Measurements from ENCODE around the gene HECTD2.
"Not testable (repeated sequence)": the region's sequence is repeated elsewhere in the genome, so short reads cannot be mapped to it uniquely, and the experiment has no call there.

HECTD2 gene

DNA sequence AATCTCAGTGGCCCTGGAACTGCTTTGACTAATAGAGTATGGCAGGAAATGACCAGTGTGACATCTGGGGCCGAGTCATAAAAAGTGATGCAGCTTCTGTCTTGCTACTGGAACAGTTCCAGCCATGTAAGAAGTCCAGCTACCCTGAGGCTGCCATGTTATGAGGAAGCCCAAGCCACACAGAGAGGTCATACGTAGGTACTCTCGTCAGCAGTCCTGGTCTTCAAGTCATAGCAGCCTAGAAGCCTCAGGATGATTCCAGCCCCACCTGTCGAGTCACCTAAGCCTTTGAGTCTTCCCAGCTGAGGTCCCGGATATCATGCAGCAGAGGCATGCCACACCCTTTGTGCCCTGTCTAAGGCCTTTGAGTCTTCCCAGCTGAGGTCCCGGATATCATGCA, 130.6 kb downstream of the HECTD2 start:
- no peak for DNase-seq

DNA sequence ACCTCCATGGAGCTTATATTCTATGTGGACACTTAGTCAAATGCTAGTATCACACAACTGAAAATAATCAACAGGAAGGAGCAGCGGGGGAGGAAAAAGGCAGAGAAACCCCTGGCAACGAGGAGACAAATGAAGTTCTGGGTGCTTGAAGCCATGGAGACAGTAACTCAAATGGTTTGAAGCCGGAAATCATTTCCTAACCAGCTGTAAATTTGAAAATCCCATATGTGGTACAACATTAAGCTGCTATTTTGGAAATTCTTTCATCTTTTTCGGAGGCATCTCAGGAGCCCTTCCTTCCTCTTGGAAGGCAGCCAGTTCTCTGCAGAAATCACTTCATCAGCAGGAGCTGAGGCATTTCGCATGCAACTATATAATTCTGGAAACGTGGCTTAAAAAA, 131.3 kb downstream of the HECTD2 start:
- DNase-seq = no peak

- DNase-seq = no peak
Observed at GRCh38 chr10:91545384-91545783, 135.2 kb downstream of the HECTD2 start.

GRCh38 chr10:91545838-91546237, 135.7 kb downstream of the HECTD2 start:
- no peak for DNase-seq

- no peak for DNase-seq
Observed at GRCh38 chr10:91549262-91549661, 139.1 kb downstream of the HECTD2 start.

- no peak for DNase-seq
Observed at GRCh38 chr10:91550021-91550420, 139.9 kb downstream of the HECTD2 start.

DNA sequence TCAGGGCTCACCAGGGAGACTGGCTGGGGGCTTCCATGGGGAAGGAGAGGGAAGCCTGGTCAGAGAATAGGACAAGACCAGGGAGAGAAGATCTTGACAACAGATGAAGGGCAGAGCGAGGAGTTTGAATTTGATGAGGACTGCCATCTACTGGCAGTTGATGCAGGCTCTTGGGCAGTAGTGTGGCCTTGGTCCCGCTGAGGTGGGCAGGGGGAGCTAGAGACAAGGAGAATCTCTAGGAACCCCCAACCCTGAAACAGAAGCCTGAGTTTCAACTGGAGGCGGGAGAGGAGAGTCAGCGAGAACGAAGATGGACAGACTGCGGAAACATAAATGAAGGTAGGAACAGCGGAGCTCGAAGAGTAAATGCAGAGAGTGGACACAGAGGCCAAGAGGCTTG, 141.7 kb downstream of the HECTD2 start:
- no peak for DNase-seq

- DNase-seq = no peak
Observed at GRCh38 chr10:91552274-91553095, 142.3 kb downstream of the HECTD2 start.

DNA sequence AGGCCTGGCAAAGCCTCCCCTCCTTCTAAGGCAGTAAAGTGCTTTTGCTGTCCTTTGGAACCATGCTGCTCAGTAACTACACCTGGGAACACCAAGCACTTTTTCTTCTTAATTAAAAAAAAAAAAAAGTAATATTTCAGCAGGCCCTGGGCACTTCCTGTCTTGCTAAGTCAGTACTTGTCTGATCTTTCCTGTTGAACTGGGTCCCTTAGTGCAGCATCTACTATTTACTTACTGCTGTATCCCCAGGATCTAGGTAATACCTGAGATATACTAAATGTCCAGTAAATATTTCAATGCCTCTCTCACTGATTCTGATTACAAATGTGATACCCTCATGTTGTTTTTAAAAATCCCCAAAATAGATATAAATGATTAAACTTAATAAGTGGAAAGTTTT, 145.3 kb downstream of the HECTD2 start:
- no peak for DNase-seq

- no peak for DNase-seq
Observed at GRCh38 chr10:91556691-91557566, 146.8 kb downstream of the HECTD2 start.

- DNase-seq = no peak
Observed at GRCh38 chr10:91557651-91558111, 147.5 kb downstream of the HECTD2 start.

DNA sequence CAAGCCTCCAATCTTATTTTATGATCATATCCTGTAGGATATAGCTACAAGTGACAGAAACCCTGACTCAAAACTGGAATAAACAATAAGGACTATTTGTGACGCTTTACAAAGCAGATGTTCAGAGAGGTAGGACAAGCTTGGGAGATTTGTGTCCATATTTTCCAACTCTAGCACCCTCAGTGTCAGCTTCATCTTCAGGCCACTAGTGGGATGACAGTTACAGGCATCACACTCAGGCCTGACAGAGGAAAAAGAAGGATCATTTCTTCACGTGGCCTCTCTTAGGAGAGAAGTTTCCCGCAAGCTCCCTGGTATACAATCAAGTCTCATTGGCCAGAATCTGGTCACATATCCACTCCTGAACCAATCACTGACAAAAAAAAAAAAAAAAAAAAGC, 148.3 kb downstream of the HECTD2 start:
- no peak for DNase-seq

GRCh38 chr10:91559169-91559568, 149.0 kb downstream of the HECTD2 start:
- DNase-seq = no peak

DNA sequence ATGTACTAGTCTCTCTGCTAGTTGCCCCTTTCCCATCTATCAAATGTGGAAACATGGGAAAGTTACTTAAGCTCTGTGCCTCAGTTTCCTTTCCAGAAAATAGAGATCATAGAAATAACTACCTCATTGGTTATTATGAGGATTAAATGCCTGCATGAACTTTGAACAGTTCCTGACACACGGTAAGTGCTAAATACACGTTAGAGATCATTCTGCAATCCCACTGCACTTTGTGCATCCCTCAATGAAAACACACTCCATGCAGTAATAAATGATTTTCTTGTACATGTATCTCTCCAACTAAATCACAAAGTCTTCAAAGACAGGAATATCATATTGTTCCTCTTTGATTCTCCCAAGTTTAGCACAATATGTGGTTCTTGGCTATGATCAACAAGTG, 149.6 kb downstream of the HECTD2 start:
- DNase-seq = no peak

DNA sequence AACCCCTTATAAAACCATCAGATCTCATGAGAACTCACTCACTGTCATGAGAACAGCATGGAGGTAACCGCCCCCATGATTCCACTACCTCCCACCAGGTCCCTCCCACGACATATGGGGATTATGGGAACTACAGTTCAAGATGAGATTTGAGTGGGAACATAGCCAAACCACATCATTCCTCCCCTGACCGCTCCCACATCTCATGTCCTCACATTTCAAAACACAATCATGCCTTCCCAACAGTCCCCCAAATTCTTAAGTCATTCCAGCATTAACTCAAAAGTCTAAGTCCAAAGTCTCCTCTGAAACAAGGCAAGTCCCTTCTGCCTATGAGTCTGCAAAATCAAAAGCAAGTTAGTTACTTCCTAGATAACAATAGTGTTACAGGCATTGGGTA, 150.7 kb downstream of the HECTD2 start:
- DNase-seq = not testable (repeated sequence)

GRCh38 chr10:91562839-91563581, 152.9 kb downstream of the HECTD2 start:
- DNase-seq = no peak

DNA sequence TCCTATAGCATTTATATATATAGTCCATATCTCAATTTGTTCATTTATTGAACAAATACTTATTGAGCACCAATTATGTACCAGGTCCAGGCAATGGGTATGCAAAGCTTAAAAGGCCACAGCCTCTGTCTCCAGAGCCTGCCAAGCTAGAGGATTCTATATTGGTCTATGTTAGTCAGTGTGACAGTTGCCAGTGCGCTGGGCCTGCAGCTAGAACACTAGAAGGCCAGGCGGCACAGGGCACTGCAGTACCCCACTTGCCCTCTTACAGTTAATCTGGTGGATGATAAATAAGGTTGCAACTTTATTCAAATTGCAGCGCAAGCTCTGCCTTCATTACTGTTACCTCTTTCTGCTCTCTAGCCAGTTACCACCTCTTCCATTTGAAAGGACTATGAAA, 153.9 kb downstream of the HECTD2 start:
- DNase-seq = no peak

All from stimulated activated CD4-positive, alpha-beta T cell treated with anti-CD3 and anti-CD28 coated beads, Interleukin-4, amount 100 ng/mL, for 1 hour (primary cell).